Measurements from ENCODE around the gene TM7SF3.
"Not testable (repeated sequence)": the region's sequence is repeated elsewhere in the genome, so short reads cannot be mapped to it uniquely, and the experiment has no call there.

Gene TM7SF3

DNA sequence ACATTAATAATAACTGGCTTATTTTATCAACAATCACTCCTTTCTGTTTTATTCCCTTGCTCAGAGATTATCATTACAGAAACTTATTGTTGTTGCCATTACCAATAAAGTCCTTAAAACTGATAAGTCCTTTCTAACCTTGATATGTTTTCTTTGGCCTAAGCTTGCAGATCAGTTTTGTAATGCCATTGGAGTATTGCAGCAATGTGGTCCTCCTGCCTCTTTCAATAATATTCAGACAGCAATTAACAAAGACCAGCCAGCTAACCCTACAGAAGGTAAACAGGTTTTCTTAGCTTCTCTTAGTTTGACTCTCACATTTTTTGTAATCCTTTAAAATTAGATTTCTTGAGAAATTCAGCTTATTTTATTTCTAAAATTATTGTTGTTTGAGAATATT, 12.1 kb upstream of the TM7SF3 start:
- TF ChIP-seq SUZ12 (IDR thresholded peaks at IDR 0.05; ENCODE audit: extremely low read depth, insufficient read depth, insufficient read length): no peak
- no peak for DNase-seq (ENCODE audit: low read depth, low spot score)
- Histone ChIP-seq H3K4me3 (ENCODE audit: insufficient read length, low read depth) (no peak overlapping the region), H3K27me3 (ENCODE audit: insufficient read depth, insufficient read length) (no peaks in the 10 kb centered on the region), H3K9ac (ENCODE audit: insufficient read length, low read depth) (no peak overlapping the region), H3K9me3 (ENCODE audit: insufficient read depth, low read length) (no peaks in the 10 kb centered on the region), H3K36me3 (ENCODE audit: insufficient read depth, insufficient read length, low read length) (peaks cover 60% of the 10 kb centered on the region), H3K4me1 (ENCODE audit: insufficient read depth, insufficient read length) (peaks cover 2% of the 10 kb centered on the region)

- Histone ChIP-seq H3K9me3 (ENCODE audit: insufficient read depth, low read length) (no peaks in the 10 kb centered on the region), H3K9ac (ENCODE audit: insufficient read length, low read depth) (no peak overlapping the region), H3K27me3 (ENCODE audit: insufficient read depth, insufficient read length) (peaks cover 5% of the 10 kb centered on the region), H3K4me1 (ENCODE audit: insufficient read depth, insufficient read length) (peaks cover 3% of the 10 kb centered on the region), H3K4me3 (ENCODE audit: insufficient read length, low read depth) (no peak overlapping the region), H3K36me3 (ENCODE audit: insufficient read depth, insufficient read length, low read length) (peaks cover 49% of the 10 kb centered on the region)
- DNase-seq (ENCODE audit: low read depth, low spot score): no peak
- no peak for TF ChIP-seq SUZ12 (IDR thresholded peaks at IDR 0.05; ENCODE audit: extremely low read depth, insufficient read depth, insufficient read length)
- no peak for TF ChIP-seq ZNF274 (IDR thresholded peaks at IDR 0.05; ENCODE audit: low read depth, low read length)
- no peak for TF ChIP-seq YY1 (IDR thresholded peaks at IDR 0.05; ENCODE audit: insufficient read depth, insufficient read length)
Observed at GRCh38 chr12:27025116-27025515, 10.9 kb upstream of the TM7SF3 start.

DNA sequence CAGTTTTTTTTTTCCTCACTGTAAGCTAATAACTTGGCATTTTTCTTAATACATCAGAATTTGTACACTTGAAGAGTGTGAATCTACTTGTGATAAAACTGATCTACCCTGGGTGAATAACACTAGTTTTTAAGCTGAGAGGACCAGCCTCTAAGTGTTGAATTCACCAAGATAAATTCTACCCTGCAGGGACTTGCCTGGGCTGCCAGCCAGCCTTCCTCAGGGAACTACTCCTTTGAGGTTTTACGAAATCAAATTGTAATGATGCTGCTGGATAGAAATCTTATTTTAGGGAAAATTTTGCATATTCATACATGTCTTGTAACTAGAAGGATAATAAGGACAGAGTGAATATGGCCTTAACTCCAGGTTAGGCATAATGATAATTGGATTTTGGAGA, 10.1 kb upstream of the TM7SF3 start:
- Histone ChIP-seq H3K9ac (ENCODE audit: insufficient read length, low read depth) (no peak overlapping the region), H3K36me3 (ENCODE audit: insufficient read depth, insufficient read length, low read length) (peaks cover 40% of the 10 kb centered on the region), H3K27me3 (ENCODE audit: insufficient read depth, insufficient read length) (peaks cover 5% of the 10 kb centered on the region), H3K9me3 (ENCODE audit: insufficient read depth, low read length) (no peaks in the 10 kb centered on the region), H3K4me1 (ENCODE audit: insufficient read depth, insufficient read length) (peaks cover 3% of the 10 kb centered on the region), H3K4me3 (ENCODE audit: insufficient read length, low read depth) (no peak overlapping the region)
- TF ChIP-seq SUZ12 (IDR thresholded peaks at IDR 0.05; ENCODE audit: extremely low read depth, insufficient read depth, insufficient read length) (no peak), YY1 (IDR thresholded peaks at IDR 0.05; ENCODE audit: insufficient read depth, insufficient read length) (no peak), ZNF274 (IDR thresholded peaks at IDR 0.05; ENCODE audit: low read depth, low read length) (no peak)
- DNase-seq (ENCODE audit: low read depth, low spot score): no peak

- Histone ChIP-seq H3K27me3 (ENCODE audit: insufficient read depth, insufficient read length) (peaks cover 5% of the 10 kb centered on the region), H3K9ac (ENCODE audit: insufficient read length, low read depth) (no peak overlapping the region), H3K4me1 (ENCODE audit: insufficient read depth, insufficient read length) (peaks cover 5% of the 10 kb centered on the region), H3K36me3 (ENCODE audit: insufficient read depth, insufficient read length, low read length) (peaks cover 9% of the 10 kb centered on the region), H3K9me3 (ENCODE audit: insufficient read depth, low read length) (no peaks in the 10 kb centered on the region), H3K4me3 (ENCODE audit: insufficient read length, low read depth) (no peak overlapping the region)
- no peak for DNase-seq (ENCODE audit: low read depth, low spot score)
- TF ChIP-seq SUZ12 (IDR thresholded peaks at IDR 0.05; ENCODE audit: extremely low read depth, insufficient read depth, insufficient read length) (no peak), YY1 (IDR thresholded peaks at IDR 0.05; ENCODE audit: insufficient read depth, insufficient read length) (no peak), ZNF274 (IDR thresholded peaks at IDR 0.05; ENCODE audit: low read depth, low read length) (no peak)
Observed at GRCh38 chr12:27020761-27021160, 6.6 kb upstream of the TM7SF3 start.

GRCh38 chr12:27018037-27018436, 3.9 kb upstream of the TM7SF3 start:
- TF ChIP-seq ZNF274 (IDR thresholded peaks at IDR 0.05; ENCODE audit: low read depth, low read length): no peak
- TF ChIP-seq YY1 (IDR thresholded peaks at IDR 0.05; ENCODE audit: insufficient read depth, insufficient read length): no peak
- TF ChIP-seq SUZ12 (IDR thresholded peaks at IDR 0.05; ENCODE audit: extremely low read depth, insufficient read depth, insufficient read length): no peak
- Histone ChIP-seq H3K9me3 (ENCODE audit: insufficient read depth, low read length) (no peaks in the 10 kb centered on the region), H3K36me3 (ENCODE audit: insufficient read depth, insufficient read length, low read length) (no peaks in the 10 kb centered on the region), H3K4me3 (ENCODE audit: insufficient read length, low read depth) (no peak overlapping the region), H3K27me3 (ENCODE audit: insufficient read depth, insufficient read length) (peaks cover 5% of the 10 kb centered on the region), H3K4me1 (ENCODE audit: insufficient read depth, insufficient read length) (peaks cover 5% of the 10 kb centered on the region), H3K9ac (ENCODE audit: insufficient read length, low read depth) (no peak overlapping the region)
- no peak for DNase-seq (ENCODE audit: low read depth, low spot score)

GRCh38 chr12:27017163-27017823, 3.1 kb upstream of the TM7SF3 start:
- not testable (repeated sequence) for H3K4me1 ChIP-seq (ENCODE audit: insufficient read depth, insufficient read length); H3K4me3 ChIP-seq (ENCODE audit: insufficient read length, low read depth); DNase-seq (ENCODE audit: low read depth, low spot score); H3K27me3 ChIP-seq (ENCODE audit: insufficient read depth, insufficient read length); H3K9ac ChIP-seq (ENCODE audit: insufficient read length, low read depth); H3K36me3 ChIP-seq (ENCODE audit: insufficient read depth, insufficient read length, low read length); H3K9me3 ChIP-seq (ENCODE audit: insufficient read depth, low read length)

- DNase-seq (ENCODE audit: low read depth, low spot score): no peak
- H3K4me1 ChIP-seq (ENCODE audit: insufficient read depth, insufficient read length): peaks cover 2% of the 10 kb centered on the region
Observed at GRCh38 chr12:27015730-27016076, 1.5 kb upstream of the TM7SF3 start.

More at GRCh38 chr12:27015730-27016076, 1.5 kb upstream of the TM7SF3 start:
- Histone ChIP-seq H3K36me3 (ENCODE audit: insufficient read depth, insufficient read length, low read length) (peaks cover 6% of the 10 kb centered on the region), H3K9ac (ENCODE audit: insufficient read length, low read depth) (no peak overlapping the region), H3K9me3 (ENCODE audit: insufficient read depth, low read length) (no peaks in the 10 kb centered on the region), H3K4me3 (ENCODE audit: insufficient read length, low read depth) (no peak overlapping the region), H3K27me3 (ENCODE audit: insufficient read depth, insufficient read length) (peaks cover 3% of the 10 kb centered on the region)
- no peak for TF ChIP-seq YY1 (IDR thresholded peaks at IDR 0.05; ENCODE audit: insufficient read depth, insufficient read length)
- TF ChIP-seq ZNF274 (IDR thresholded peaks at IDR 0.05; ENCODE audit: low read depth, low read length): no peak
- no peak for TF ChIP-seq SUZ12 (IDR thresholded peaks at IDR 0.05; ENCODE audit: extremely low read depth, insufficient read depth, insufficient read length)

Data from NT2/D1 (cell line).